Measurements from ENCODE around the gene SLC8A1. TPM values are rescaled to one million over a fixed set of nuclear protein-coding genes. Genes with fewer than 3 reads are reported as not detected.

SLC8A1 gene
- total and polyA plus RNA-seq, 12 donors, result 0.54 to 128 (median 18.5) TPM

DNA sequence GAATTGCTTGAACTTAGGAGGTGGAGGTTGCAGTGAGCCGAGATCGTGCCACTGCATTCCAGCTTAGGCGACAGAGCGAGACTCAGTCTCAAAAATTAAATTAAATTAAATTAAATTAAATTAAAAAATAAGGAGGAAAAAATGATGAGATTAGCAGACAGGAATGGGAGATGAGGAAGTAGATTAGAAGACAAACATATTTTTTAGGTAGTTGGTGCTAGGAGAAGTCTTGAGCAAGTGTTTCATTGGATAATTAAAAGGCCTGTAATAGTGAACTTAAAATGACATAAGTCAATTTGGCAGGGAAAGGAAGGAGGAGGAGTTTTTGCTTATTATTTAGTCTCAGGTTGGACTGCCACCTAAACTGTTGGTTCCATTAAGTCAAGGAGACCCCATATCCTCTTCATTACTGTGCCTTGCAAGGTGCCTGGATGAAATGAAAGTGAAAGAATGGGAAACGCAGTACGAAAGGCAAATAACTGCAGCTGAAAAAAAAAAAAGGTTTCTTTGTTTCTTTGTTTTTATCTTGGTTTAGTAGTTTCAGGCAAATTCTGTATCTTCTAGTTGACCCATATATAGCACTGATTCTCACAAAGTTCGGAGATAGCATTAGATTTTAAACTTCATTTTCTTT lies 162.0 kb downstream of the SLC8A1 start:
- TF ChIP-seq, protein P1, sequence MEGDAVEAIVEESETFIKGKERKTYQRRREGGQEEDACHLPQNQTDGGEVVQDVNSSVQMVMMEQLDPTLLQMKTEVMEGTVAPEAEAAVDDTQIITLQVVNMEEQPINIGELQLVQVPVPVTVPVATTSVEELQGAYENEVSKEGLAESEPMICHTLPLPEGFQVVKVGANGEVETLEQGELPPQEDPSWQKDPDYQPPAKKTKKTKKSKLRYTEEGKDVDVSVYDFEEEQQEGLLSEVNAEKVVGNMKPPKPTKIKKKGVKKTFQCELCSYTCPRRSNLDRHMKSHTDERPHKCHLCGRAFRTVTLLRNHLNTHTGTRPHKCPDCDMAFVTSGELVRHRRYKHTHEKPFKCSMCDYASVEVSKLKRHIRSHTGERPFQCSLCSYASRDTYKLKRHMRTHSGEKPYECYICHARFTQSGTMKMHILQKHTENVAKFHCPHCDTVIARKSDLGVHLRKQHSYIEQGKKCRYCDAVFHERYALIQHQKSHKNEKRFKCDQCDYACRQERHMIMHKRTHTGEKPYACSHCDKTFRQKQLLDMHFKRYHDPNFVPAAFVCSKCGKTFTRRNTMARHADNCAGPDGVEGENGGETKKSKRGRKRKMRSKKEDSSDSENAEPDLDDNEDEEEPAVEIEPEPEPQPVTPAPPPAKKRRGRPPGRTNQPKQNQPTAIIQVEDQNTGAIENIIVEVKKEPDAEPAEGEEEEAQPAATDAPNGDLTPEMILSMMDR (IDR thresholded peaks at IDR 0.05), result no peak
- TF ChIP-seq POLR2A (IDR thresholded peaks at IDR 0.05), result no peak
- H3K4me3 ChIP-seq, result no peak overlapping the region
- no peaks in the 10 kb centered on the region for H3K36me3 ChIP-seq (replicated peaks in 1 of 2)
- H3K9me3 ChIP-seq (replicated peaks in 1 of 3), result no peaks in the 10 kb centered on the region
- H3K27ac ChIP-seq, result no peak overlapping the region
- DNase-seq, result no peak
- intact Hi-C loops (cut with DNase I), result no loop called here
- no peaks in the 10 kb centered on the region for H3K27me3 ChIP-seq
- WGBS, 4 donors, result 83 to 91% (median 85%) methylated on average over 7 of the region's 7 CpGs
- no peaks in the 10 kb centered on the region for H3K4me1 ChIP-seq (replicated peaks in 1 of 2)

DNA sequence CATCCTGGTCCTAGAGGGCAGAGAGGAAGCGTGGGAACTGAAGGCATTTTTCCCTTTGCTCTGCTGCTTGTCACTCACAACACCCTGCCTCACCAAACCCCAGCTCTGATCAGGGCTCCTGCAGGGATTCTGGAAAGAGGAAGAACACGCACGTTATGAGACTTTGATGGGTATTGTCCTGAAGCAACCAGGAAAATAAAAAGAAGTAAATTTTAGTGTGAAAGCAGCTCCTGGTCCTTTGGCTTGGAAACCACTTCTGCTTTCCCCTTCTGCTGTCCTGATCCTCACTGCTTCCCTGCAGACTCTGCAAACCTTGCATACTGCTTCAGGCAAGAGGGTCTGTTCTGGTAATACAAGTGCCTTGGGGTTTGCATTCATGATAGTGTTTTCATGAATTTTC lies 164.1 kb downstream of the SLC8A1 start:
- H3K27ac ChIP-seq, result no peak overlapping the region
- H3K27me3 ChIP-seq, result no peaks in the 10 kb centered on the region
- H3K36me3 ChIP-seq (replicated peaks in 1 of 2), result no peaks in the 10 kb centered on the region
- H3K4me3 ChIP-seq, result no peak overlapping the region
- intact Hi-C loops (cut with DNase I), result no loop called here
- H3K9me3 ChIP-seq (replicated peaks in 1 of 3), result no peaks in the 10 kb centered on the region
- H3K4me1 ChIP-seq (replicated peaks in 1 of 2), result peaks cover 0 to 18% of the 10 kb centered on the region in 2 donors
- DNase-seq, result no peak
- 73 to 81% (median 78%) methylated on average over 3 of the region's 3 CpGs for WGBS, 4 donors
- TF ChIP-seq POLR2A (IDR thresholded peaks at IDR 0.05), result no peak
- TF ChIP-seq, protein P1 (IDR thresholded peaks at IDR 0.05), result no peak

DNA sequence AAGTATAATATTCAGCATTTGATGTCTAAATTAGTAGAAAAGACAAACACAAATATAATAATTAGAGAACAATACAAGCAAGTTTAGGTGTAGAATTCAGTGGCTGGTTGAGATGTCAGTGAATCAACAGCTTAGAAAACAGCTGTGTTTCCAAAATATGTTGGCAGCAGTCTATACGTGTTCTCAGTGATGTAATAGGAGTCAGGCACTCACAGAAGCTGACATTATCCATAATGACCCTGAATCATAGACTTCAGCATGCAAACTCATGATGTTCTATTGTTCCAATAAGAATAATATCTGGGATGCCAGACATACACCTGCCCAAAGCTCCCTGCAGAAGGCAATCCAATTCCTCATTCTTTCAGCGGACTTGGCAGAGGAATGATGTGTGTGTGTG lies 164.7 kb downstream of the SLC8A1 start:
- TF ChIP-seq, protein P1 (IDR thresholded peaks at IDR 0.05), result no peak
- TF ChIP-seq POLR2A (IDR thresholded peaks at IDR 0.05), result no peak
- Histone ChIP-seq H3K27ac (no peak overlapping the region), H3K36me3 (replicated peaks in 1 of 2) (no peaks in the 10 kb centered on the region), H3K27me3 (no peaks in the 10 kb centered on the region), H3K9me3 (replicated peaks in 1 of 3) (no peaks in the 10 kb centered on the region), H3K4me1 (replicated peaks in 1 of 2) (peaks cover 0 to 18% of the 10 kb centered on the region in 2 donors), H3K4me3 (no peak overlapping the region)
- intact Hi-C loops (cut with DNase I), result no loop called here
- DNase-seq, result no peak
- WGBS, 4 donors, result 75 to 86% (median 78%) methylated on average over 2 of the region's 2 CpGs

DNA sequence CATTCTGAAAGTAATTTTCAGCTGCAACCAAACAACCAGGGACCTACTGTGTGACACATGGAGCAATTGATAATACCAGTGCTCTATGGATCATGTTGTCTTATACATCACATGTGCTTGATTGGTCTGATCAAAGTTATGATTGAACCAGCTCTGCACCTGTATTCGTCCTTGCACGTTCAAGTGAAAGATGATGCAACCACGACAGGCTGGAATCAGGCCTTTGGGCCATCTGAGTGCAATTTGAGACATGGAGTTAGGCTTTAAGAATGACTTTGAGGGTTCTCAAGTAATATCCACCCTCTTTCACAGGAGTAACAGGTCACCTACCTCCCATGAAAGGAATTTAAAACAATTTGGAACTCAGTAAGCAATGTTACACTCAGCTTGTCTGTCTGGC lies 165.2 kb downstream of the SLC8A1 start:
- 70 to 91% (median 89%) methylated on average over 3 of the region's 3 CpGs for WGBS, 4 donors
- DNase-seq, result no peak
- H3K9me3 ChIP-seq (replicated peaks in 1 of 3), result no peaks in the 10 kb centered on the region
- no peaks in the 10 kb centered on the region for H3K27me3 ChIP-seq
- no peaks in the 10 kb centered on the region for H3K36me3 ChIP-seq (replicated peaks in 1 of 2)
- peaks cover 0 to 18% of the 10 kb centered on the region in 2 donors for H3K4me1 ChIP-seq (replicated peaks in 1 of 2)
- no peak overlapping the region for H3K4me3 ChIP-seq
- TF ChIP-seq POLR2A (IDR thresholded peaks at IDR 0.05), result no peak
- TF ChIP-seq, protein P1 (IDR thresholded peaks at IDR 0.05), result no peak
- no peak overlapping the region for H3K27ac ChIP-seq
- intact Hi-C loops (cut with DNase I), result no loop called here

All from adrenal gland (tissue), 12 donors.